GM23248 (cell line): ENCODE data around the gene CAMK2B.

ENCODE experiments used
- EZH2 ChIP-seq: fragments of 200-600 bp; sonication (generic); IDR thresholded peaks from 2 replicates; pipeline ENCODE4 v1.6.1; 2018; ENCODE audit warnings: antibody characterized with exemption, mild to moderate bottlenecking; ENCODE audit not compliant: insufficient read depth, poor library complexity, severe bottlenecking
- EZH2phosphoT487 ChIP-seq: fragments of 200-600 bp; sonication (generic); IDR thresholded peaks from 2 replicates; pipeline ENCODE4 v1.6.1; 2018; ENCODE audit warnings: antibody characterized with exemption, moderate library complexity, mild to moderate bottlenecking, low read depth; ENCODE audit not compliant: insufficient read depth

DNA sequence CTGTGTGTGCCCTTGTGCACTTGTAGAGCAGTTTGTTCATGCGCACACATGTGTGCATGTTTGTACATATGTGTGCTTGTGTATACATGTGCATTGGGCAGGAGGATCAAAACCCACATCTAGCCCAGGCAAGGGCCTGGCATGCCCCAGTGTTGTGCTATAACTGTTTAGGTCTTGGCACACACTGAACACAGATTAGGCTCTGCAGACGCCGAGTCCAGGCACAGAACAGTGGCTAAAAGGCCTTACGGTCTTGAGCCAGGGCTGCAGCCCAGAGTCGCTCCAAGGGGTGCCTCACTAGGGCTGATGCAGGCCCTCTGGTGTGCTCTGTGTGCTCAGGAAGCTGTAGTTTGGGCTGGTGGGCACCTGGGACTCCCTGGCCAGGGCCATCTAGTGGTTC, 68.9 kb downstream of the CAMK2B start:
- no peak for TF ChIP-seq EZH2
- TF ChIP-seq EZH2phosphoT487: no peak
